ENCODE measurements around the gene CDC42EP2. TPM values are rescaled to one million over a fixed set of nuclear protein-coding genes. Genes with fewer than 3 reads are reported as not detected.

Gene CDC42EP2
- total RNA-seq, 1 donor from 2014 or later, result 37.7 TPM

GRCh38 chr11:65357856-65358356 lies 43.2 kb downstream of the CDC42EP2 start:
- DNase-seq (ENCODE audit: low spot score), result no peak
- Mint-ChIP-seq H3K36me3 (ENCODE audit: low read depth, unreplicated experiment) (peaks cover 7% of the 10 kb centered on the region), H3K27ac (ENCODE audit: unreplicated experiment) (no peak overlapping the region), H3K9me3 (ENCODE audit: unreplicated experiment) (no peaks in the 10 kb centered on the region), H3K4me1 (ENCODE audit: unreplicated experiment) (peaks cover 24% of the 10 kb centered on the region), H3K27me3 (ENCODE audit: unreplicated experiment) (peaks cover 9% of the 10 kb centered on the region), H3K4me3 (ENCODE audit: unreplicated experiment) (no peak overlapping the region)
- no peak for TF ChIP-seq CTCF (IDR thresholded peaks at IDR 0.05; ENCODE audit: unreplicated experiment)

GRCh38 chr11:65362320-65362931 lies 47.8 kb downstream of the CDC42EP2 start:
- no peak overlapping the region for H3K27ac Mint-ChIP-seq (ENCODE audit: unreplicated experiment)
- peaks cover 10% of the 10 kb centered on the region for H3K4me1 Mint-ChIP-seq (ENCODE audit: unreplicated experiment)
- TF ChIP-seq CTCF (IDR thresholded peaks at IDR 0.05; ENCODE audit: unreplicated experiment), result no peak
- H3K36me3 Mint-ChIP-seq (ENCODE audit: low read depth, unreplicated experiment), result peaks cover 3% of the 10 kb centered on the region
- H3K9me3 Mint-ChIP-seq (ENCODE audit: unreplicated experiment), result no peaks in the 10 kb centered on the region
- no peak for DNase-seq (ENCODE audit: low spot score)
- peaks cover 7% of the 10 kb centered on the region for H3K27me3 Mint-ChIP-seq (ENCODE audit: unreplicated experiment)
- H3K4me3 Mint-ChIP-seq (ENCODE audit: unreplicated experiment), result no peak overlapping the region

- H3K9me3 Mint-ChIP-seq (ENCODE audit: unreplicated experiment), result no peaks in the 10 kb centered on the region
- DNase-seq (ENCODE audit: low spot score), result no peak
- H3K27ac Mint-ChIP-seq (ENCODE audit: unreplicated experiment), result no peak overlapping the region
- TF ChIP-seq CTCF (IDR thresholded peaks at IDR 0.05; ENCODE audit: unreplicated experiment), result no peak
- H3K4me1 Mint-ChIP-seq (ENCODE audit: unreplicated experiment), result peaks cover 4% of the 10 kb centered on the region
- H3K27me3 Mint-ChIP-seq (ENCODE audit: unreplicated experiment), result peaks cover 7% of the 10 kb centered on the region
- no peak overlapping the region for H3K4me3 Mint-ChIP-seq (ENCODE audit: unreplicated experiment)
- H3K36me3 Mint-ChIP-seq (ENCODE audit: low read depth, unreplicated experiment), result peaks cover 1% of the 10 kb centered on the region
Measured at GRCh38 chr11:65362966-65363365, 48.3 kb downstream of the CDC42EP2 start.

GRCh38 chr11:65363770-65364169 lies 49.1 kb downstream of the CDC42EP2 start:
- Mint-ChIP-seq H3K9me3 (ENCODE audit: unreplicated experiment) (no peaks in the 10 kb centered on the region), H3K4me3 (ENCODE audit: unreplicated experiment) (no peak overlapping the region), H3K36me3 (ENCODE audit: low read depth, unreplicated experiment) (no peaks in the 10 kb centered on the region), H3K27me3 (ENCODE audit: unreplicated experiment) (peaks cover 4% of the 10 kb centered on the region), H3K27ac (ENCODE audit: unreplicated experiment) (no peak overlapping the region), H3K4me1 (ENCODE audit: unreplicated experiment) (peaks cover 4% of the 10 kb centered on the region)
- DNase-seq (ENCODE audit: low spot score), result no peak
- no peak for TF ChIP-seq CTCF (IDR thresholded peaks at IDR 0.05; ENCODE audit: unreplicated experiment)

GRCh38 chr11:65366340-65366773 lies 51.7 kb downstream of the CDC42EP2 start:
- H3K9me3 Mint-ChIP-seq (ENCODE audit: unreplicated experiment), result no peaks in the 10 kb centered on the region
- H3K4me1 Mint-ChIP-seq (ENCODE audit: unreplicated experiment), result peaks cover 8% of the 10 kb centered on the region
- no peak overlapping the region for H3K4me3 Mint-ChIP-seq (ENCODE audit: unreplicated experiment)
- peaks cover 11% of the 10 kb centered on the region for H3K27me3 Mint-ChIP-seq (ENCODE audit: unreplicated experiment)
- TF ChIP-seq CTCF (IDR thresholded peaks at IDR 0.05; ENCODE audit: unreplicated experiment), result peak; percentile 67
- H3K36me3 Mint-ChIP-seq (ENCODE audit: low read depth, unreplicated experiment), result no peaks in the 10 kb centered on the region
- H3K27ac Mint-ChIP-seq (ENCODE audit: unreplicated experiment), result no peak overlapping the region
- DNase-seq (ENCODE audit: low spot score), result no peak
